Smooth muscle cell of bladder (primary cell): ENCODE data around the gene RNF4. TPM values are rescaled to one million over a fixed set of nuclear protein-coding genes. Genes with fewer than 3 reads are reported as not detected.

Experiments
- total RNA-seq: library from RNA; depleted of rRNA; stranded (reverse); fragments of >200 nt; gene quantifications from 2 replicates; pipeline ENCODE4 v1.2.3, GENCODE V29; 2014

The RNF4 gene, protein sequence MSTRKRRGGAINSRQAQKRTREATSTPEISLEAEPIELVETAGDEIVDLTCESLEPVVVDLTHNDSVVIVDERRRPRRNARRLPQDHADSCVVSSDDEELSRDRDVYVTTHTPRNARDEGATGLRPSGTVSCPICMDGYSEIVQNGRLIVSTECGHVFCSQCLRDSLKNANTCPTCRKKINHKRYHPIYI
- 38.3 and 48.0 TPM in 2 replicates for total RNA-seq

GRCh38 chr4:2468456-2469191 is at the start of gene RNF4:
Gene RNF4, plus strand, starts transcription at chr4:2469106. Its CDS starts 21,388 bp downstream, at chr4:2490494.

DNA sequence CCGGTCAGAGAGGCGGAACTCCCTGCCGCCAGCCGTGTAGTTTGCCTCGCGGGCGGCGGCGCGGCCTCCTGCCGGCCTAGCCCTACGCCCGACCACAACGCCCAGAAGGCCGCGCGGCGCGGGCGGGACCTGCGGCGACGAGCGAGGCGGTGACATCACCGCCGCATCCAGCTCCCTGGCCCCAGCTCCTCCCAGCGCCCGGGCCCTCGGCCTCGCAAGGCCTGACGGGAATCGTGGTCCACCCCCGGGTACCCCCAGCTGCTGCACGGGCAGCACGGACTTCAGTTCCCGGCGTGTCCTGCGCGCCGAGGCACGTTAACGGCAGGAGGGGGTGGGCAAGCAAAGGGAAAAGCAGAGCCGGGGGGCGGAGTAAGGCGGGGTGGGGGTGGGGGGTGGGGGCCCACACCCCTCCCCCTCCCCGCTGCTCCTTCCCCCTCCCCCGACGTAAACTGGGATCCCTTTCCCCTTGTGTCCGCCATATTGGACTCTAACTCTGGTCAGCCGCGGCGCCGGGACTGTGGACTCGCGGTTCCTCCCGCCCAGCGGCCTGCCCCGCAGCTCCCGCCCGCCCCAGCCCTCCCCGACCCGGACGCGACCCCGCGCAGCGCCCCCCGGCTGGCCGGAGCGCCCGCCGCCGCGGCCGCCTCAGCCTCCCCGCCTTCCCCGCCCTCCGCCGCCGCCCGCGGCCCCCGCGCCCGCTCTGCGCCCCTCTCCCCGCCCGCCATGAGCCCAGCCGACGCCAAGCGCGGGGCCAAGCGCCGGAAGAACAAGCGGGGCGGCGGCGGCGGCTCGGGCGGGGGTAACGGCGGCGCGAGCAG is 67.5 kb downstream of the RNF4 start, which contains the start of gene FAM193A:
TSS of gene FAM193A (plus strand) at position 455 of the 818 bp plus-strand sequence. CDS start at position 724, 269 bp downstream.

Other genes with a start within 250 kb of the RNF4 start
- gene HAUS3, start 227.0 kb upstream of the RNF4 start, total RNA-seq, result 3.4 and 5.4 TPM in 2 replicates
- 2.3 and 4.0 TPM in 2 replicates for gene POLN, start 227.0 kb upstream of the RNF4 start, total RNA-seq
- 43.6 and 44.1 TPM in 2 replicates for gene MXD4, start 207.0 kb upstream of the RNF4 start, total RNA-seq
- gene ZFYVE28, start 50.5 kb upstream of the RNF4 start, total RNA-seq, result 7.4 and 9.4 TPM in 2 replicates
- gene CFAP99, start 50.2 kb upstream of the RNF4 start, total RNA-seq, result 0.18 TPM in 1 of 2 replicates, not detected in the other
- gene FAM193A, start 67.5 kb downstream of the RNF4 start, total RNA-seq, result 6.1 and 7.1 TPM in 2 replicates